Measurements from ENCODE around the gene TAAR9. TPM values are rescaled to one million over a fixed set of nuclear protein-coding genes. Genes with fewer than 3 reads are reported as not detected.

Gene TAAR9, protein sequence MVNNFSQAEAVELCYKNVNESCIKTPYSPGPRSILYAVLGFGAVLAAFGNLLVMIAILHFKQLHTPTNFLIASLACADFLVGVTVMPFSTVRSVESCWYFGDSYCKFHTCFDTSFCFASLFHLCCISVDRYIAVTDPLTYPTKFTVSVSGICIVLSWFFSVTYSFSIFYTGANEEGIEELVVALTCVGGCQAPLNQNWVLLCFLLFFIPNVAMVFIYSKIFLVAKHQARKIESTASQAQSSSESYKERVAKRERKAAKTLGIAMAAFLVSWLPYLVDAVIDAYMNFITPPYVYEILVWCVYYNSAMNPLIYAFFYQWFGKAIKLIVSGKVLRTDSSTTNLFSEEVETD
- polyA plus RNA-seq (2013, experiment 1 of 2), result not detected
- polyA plus RNA-seq (2013, experiment 2 of 2), result not detected

DNA sequence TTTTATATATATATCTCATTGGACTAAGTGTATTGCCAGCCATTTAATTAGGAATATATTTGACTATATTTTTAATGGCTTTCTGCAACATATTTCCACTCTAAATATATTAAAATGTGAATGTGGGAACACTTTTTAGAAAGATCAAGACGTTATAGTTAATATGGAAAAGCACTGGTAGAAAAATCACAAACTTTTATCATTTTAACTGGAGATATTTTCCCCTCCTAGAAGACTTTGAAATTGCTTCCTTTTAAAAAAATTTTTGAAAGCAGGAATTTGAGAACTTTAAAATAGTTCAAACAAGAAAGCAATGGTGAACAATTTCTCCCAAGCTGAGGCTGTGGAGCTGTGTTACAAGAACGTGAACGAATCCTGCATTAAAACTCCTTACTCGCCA, at the start of gene TAAR9:
Gene TAAR9 (plus strand): TSS at position 301 of the 400 bp plus-strand sequence. CDS start 13 bp downstream, at position 314.
- Histone ChIP-seq H3K27me3 (ENCODE audit: insufficient read depth, low read length, poor library complexity) (no peaks in the 10 kb centered on the region), H3K79me1 (ENCODE audit: low read length) (no peaks in the 10 kb centered on the region), H3K4ac (ENCODE audit: low read depth, low read length) (no peak within 1 kb of the TSS), H3K27ac (ENCODE audit: low read depth, low read length) (no peak within 1 kb of the TSS), H3K4me2 (ENCODE audit: low read length) (no peak within 1 kb of the TSS), H3K9ac (ENCODE audit: low read length) (no peak within 1 kb of the TSS), H2BK15ac (replicated peaks; ENCODE audit: low read depth) (no peak within 1 kb of the TSS), H2BK120ac (ENCODE audit: low read depth, low read length) (no peak within 1 kb of the TSS), H3K36me3 (ENCODE audit: control insufficient read depth, insufficient read depth, low read length) (no peaks in the 10 kb centered on the region), H3K4me3 (ENCODE audit: low read length) (no peak within 1 kb of the TSS), H4K5ac (ENCODE audit: low read length) (no peak within 1 kb of the TSS), H3K18ac (ENCODE audit: low read length) (no peak within 1 kb of the TSS), H2AK5ac (ENCODE audit: low read length) (no peak within 1 kb of the TSS), H4K8ac (ENCODE audit: low read depth, low read length) (no peak within 1 kb of the TSS), H3K79me2 (ENCODE audit: control insufficient read depth, insufficient read depth, low read length) (no peaks in the 10 kb centered on the region), H2BK5ac (ENCODE audit: low read length) (no peak within 1 kb of the TSS), H3K4me1 (ENCODE audit: control insufficient read depth, low read depth, low read length) (no peaks in the 10 kb centered on the region), H3K56ac (ENCODE audit: low read length) (no peak within 1 kb of the TSS), H3K23ac (ENCODE audit: low read length) (no peak within 1 kb of the TSS)
- DNase-seq, result no peak
- WGBS (ENCODE audit: extremely low coverage, insufficient coverage, low lambda C conversion rate), result no CpG with 5 or more reads among the region's 4 CpGs

DNA sequence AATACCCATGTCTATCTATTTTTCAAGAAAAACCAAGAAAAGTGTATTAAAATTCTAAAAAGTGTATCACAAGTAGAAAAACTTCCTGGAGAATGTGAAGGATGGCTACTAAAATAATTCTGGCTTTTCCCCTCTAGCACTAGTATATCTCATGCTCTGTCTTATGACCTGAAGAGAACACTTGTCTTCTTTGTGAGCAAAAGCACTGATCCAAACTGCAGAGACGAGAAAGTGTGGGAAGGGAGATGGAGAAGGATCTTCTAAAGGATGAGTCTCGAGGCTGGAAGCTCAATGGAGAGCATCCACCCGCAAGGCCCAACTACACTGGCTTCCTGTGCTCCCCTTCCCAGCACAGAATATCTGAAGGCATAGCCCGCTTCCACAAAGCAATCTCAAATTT, 48.7 kb upstream of the TAAR9 start:
- Histone ChIP-seq H3K4ac (ENCODE audit: low read depth, low read length) (no peak overlapping the region), H3K79me2 (ENCODE audit: control insufficient read depth, insufficient read depth, low read length) (no peaks in the 10 kb centered on the region), H4K8ac (ENCODE audit: low read depth, low read length) (no peak overlapping the region), H3K4me2 (ENCODE audit: low read length) (no peak overlapping the region), H3K27ac (ENCODE audit: low read depth, low read length) (no peak overlapping the region), H3K27me3 (ENCODE audit: insufficient read depth, low read length, poor library complexity) (no peaks in the 10 kb centered on the region), H3K9ac (ENCODE audit: low read length) (no peak overlapping the region), H4K5ac (ENCODE audit: low read length) (no peak overlapping the region), H3K4me1 (ENCODE audit: control insufficient read depth, low read depth, low read length) (no peaks in the 10 kb centered on the region), H2BK15ac (replicated peaks; ENCODE audit: low read depth) (no peak overlapping the region), H2BK5ac (ENCODE audit: low read length) (no peak overlapping the region), H3K36me3 (ENCODE audit: control insufficient read depth, insufficient read depth, low read length) (no peaks in the 10 kb centered on the region), H2BK120ac (ENCODE audit: low read depth, low read length) (no peak overlapping the region), H3K79me1 (ENCODE audit: low read length) (peaks cover 7% of the 10 kb centered on the region), H3K23ac (ENCODE audit: low read length) (no peak overlapping the region), H3K56ac (ENCODE audit: low read length) (no peak overlapping the region), H2AK5ac (ENCODE audit: low read length) (no peak overlapping the region), H3K4me3 (ENCODE audit: low read length) (no peak overlapping the region), H3K18ac (ENCODE audit: low read length) (no peak overlapping the region)
- no CpG with 5 or more reads among the region's 4 CpGs for WGBS (ENCODE audit: extremely low coverage, insufficient coverage, low lambda C conversion rate)
- DNase-seq, result no peak

DNA sequence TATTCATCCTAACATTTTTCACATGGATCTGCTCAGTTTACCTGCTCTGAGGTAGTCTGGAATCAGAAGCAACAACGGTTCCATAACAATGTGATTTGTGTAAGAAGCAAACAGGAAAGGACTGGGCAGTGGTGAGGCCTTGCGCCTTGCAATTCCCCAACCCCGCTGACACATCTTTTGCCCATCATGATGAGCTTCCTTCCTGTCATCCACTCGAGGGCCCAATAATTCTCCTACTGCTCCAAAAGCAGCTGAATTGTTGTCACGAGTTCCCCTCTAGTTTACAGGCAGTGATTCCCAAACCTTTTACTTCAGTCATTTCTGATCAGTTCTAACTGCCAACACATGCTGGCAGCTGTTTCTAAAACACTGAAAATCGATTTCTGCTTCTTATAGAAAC, 48.1 kb upstream of the TAAR9 start:
- WGBS (ENCODE audit: extremely low coverage, insufficient coverage, low lambda C conversion rate), result no CpG with 5 or more reads among the region's 6 CpGs
- Histone ChIP-seq H2BK120ac (ENCODE audit: low read depth, low read length) (no peak overlapping the region), H3K4me1 (ENCODE audit: control insufficient read depth, low read depth, low read length) (no peaks in the 10 kb centered on the region), H2BK5ac (ENCODE audit: low read length) (no peak overlapping the region), H3K9ac (ENCODE audit: low read length) (no peak overlapping the region), H3K4me2 (ENCODE audit: low read length) (no peak overlapping the region), H3K4ac (ENCODE audit: low read depth, low read length) (no peak overlapping the region), H3K23ac (ENCODE audit: low read length) (no peak overlapping the region), H2AK5ac (ENCODE audit: low read length) (no peak overlapping the region), H4K8ac (ENCODE audit: low read depth, low read length) (no peak overlapping the region), H3K4me3 (ENCODE audit: low read length) (no peak overlapping the region), H3K27me3 (ENCODE audit: insufficient read depth, low read length, poor library complexity) (no peaks in the 10 kb centered on the region), H3K79me1 (ENCODE audit: low read length) (peaks cover 11% of the 10 kb centered on the region), H3K36me3 (ENCODE audit: control insufficient read depth, insufficient read depth, low read length) (no peaks in the 10 kb centered on the region), H3K27ac (ENCODE audit: low read depth, low read length) (no peak overlapping the region), H3K56ac (ENCODE audit: low read length) (no peak overlapping the region), H3K18ac (ENCODE audit: low read length) (no peak overlapping the region), H4K5ac (ENCODE audit: low read length) (no peak overlapping the region), H3K79me2 (ENCODE audit: control insufficient read depth, insufficient read depth, low read length) (no peaks in the 10 kb centered on the region), H2BK15ac (replicated peaks; ENCODE audit: low read depth) (no peak overlapping the region)
- DNase-seq, result no peak

DNA sequence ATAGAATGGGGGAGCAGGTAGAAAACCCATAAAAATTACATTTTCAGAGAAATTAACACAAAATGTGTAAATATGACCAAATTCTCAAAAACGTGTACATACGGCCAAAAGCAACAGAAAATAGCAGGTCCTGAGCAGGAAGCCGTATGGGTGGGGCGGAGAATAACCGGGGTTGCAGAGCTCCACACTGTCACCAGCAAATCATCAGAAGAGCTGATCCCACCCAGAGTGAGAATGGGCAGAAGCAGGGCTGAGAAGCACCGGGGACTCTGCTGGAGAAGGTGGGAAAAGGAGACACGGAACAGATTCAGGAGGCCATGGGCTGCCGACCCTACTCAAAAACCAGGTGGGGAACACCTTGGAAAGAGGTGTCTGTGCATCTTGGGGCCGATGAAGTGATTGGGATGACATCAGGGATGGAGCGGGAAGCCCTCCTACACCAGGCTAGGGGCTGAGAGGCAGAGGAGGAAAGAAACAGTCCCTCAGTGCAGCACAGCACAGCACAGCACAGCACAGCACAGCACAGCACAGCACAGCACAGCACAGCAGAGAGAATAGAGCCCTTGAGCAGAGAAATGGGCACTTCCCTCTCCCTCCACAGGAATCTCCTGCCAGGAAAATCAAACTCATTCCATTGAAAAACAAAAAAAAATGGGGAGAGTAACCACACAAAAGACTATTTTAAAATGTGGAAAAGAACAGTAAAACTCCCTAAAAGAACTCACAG, 47.4 kb upstream of the TAAR9 start:
- Histone ChIP-seq H4K8ac (ENCODE audit: low read depth, low read length) (no peak overlapping the region), H2BK120ac (ENCODE audit: low read depth, low read length) (no peak overlapping the region), H3K27ac (ENCODE audit: low read depth, low read length) (no peak overlapping the region), H3K36me3 (ENCODE audit: control insufficient read depth, insufficient read depth, low read length) (no peaks in the 10 kb centered on the region), H3K4me3 (ENCODE audit: low read length) (no peak overlapping the region), H3K23ac (ENCODE audit: low read length) (no peak overlapping the region), H3K79me2 (ENCODE audit: control insufficient read depth, insufficient read depth, low read length) (no peaks in the 10 kb centered on the region), H3K4me1 (ENCODE audit: control insufficient read depth, low read depth, low read length) (no peaks in the 10 kb centered on the region), H3K56ac (ENCODE audit: low read length) (no peak overlapping the region), H3K4ac (ENCODE audit: low read depth, low read length) (no peak overlapping the region), H3K4me2 (ENCODE audit: low read length) (no peak overlapping the region), H4K5ac (ENCODE audit: low read length) (no peak overlapping the region), H3K9ac (ENCODE audit: low read length) (no peak overlapping the region), H3K18ac (ENCODE audit: low read length) (no peak overlapping the region), H3K79me1 (ENCODE audit: low read length) (peaks cover 11% of the 10 kb centered on the region), H2BK5ac (ENCODE audit: low read length) (no peak overlapping the region), H2AK5ac (ENCODE audit: low read length) (no peak overlapping the region), H3K27me3 (ENCODE audit: insufficient read depth, low read length, poor library complexity) (no peaks in the 10 kb centered on the region), H2BK15ac (replicated peaks; ENCODE audit: low read depth) (no peak overlapping the region)
- no CpG with 5 or more reads among the region's 10 CpGs for WGBS (ENCODE audit: extremely low coverage, insufficient coverage, low lambda C conversion rate)
- no peak for DNase-seq

DNA sequence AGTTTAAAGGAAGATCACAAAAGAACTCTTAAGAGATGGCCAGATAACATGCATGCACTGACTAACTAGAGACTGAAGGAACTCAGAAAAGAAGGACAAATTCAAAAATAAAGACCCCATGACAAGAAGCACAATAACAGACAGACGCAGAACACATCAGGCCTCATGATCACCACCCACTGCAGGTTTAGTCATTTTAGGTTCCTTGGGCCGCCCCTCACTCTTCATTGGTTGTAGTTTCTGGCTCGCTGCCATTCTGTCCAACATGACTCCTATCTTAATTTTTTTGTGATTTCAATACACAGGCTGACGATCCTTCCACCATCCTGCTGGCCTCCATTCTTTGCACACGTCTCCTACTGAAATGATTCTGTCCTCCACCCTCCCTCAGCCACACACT, 46.8 kb upstream of the TAAR9 start:
- Histone ChIP-seq H3K79me2 (ENCODE audit: control insufficient read depth, insufficient read depth, low read length) (no peaks in the 10 kb centered on the region), H3K4me3 (ENCODE audit: low read length) (no peak overlapping the region), H4K5ac (ENCODE audit: low read length) (no peak overlapping the region), H3K4ac (ENCODE audit: low read depth, low read length) (no peak overlapping the region), H3K27ac (ENCODE audit: low read depth, low read length) (no peak overlapping the region), H3K9ac (ENCODE audit: low read length) (no peak overlapping the region), H3K79me1 (ENCODE audit: low read length) (peaks cover 11% of the 10 kb centered on the region), H3K4me1 (ENCODE audit: control insufficient read depth, low read depth, low read length) (no peaks in the 10 kb centered on the region), H4K8ac (ENCODE audit: low read depth, low read length) (no peak overlapping the region), H2AK5ac (ENCODE audit: low read length) (no peak overlapping the region), H3K18ac (ENCODE audit: low read length) (no peak overlapping the region), H2BK15ac (replicated peaks; ENCODE audit: low read depth) (no peak overlapping the region), H3K36me3 (ENCODE audit: control insufficient read depth, insufficient read depth, low read length) (no peaks in the 10 kb centered on the region), H3K23ac (ENCODE audit: low read length) (no peak overlapping the region), H3K27me3 (ENCODE audit: insufficient read depth, low read length, poor library complexity) (no peaks in the 10 kb centered on the region), H2BK120ac (ENCODE audit: low read depth, low read length) (no peak overlapping the region), H3K56ac (ENCODE audit: low read length) (no peak overlapping the region), H3K4me2 (ENCODE audit: low read length) (no peak overlapping the region), H2BK5ac (ENCODE audit: low read length) (no peak overlapping the region)
- DNase-seq, result no peak
- no CpG with 5 or more reads among the region's 5 CpGs for WGBS (ENCODE audit: extremely low coverage, insufficient coverage, low lambda C conversion rate)
